ENCODE results near the gene CRYBB3. TPM values are rescaled to one million over a fixed set of nuclear protein-coding genes. Genes with fewer than 3 reads are reported as not detected.

CRYBB3 gene
- polyA plus RNA-seq, 3 donors: not detected

- TF ChIP-seq CTCF (IDR thresholded peaks at IDR 0.05): no peak
Observed at GRCh38 chr22:25170426-25170980, 29.2 kb upstream of the CRYBB3 start.

GRCh38 chr22:25172153-25172552, 27.5 kb upstream of the CRYBB3 start:
- H2AFZ ChIP-seq (ENCODE audit: insufficient read depth, low read depth, low read length, poor library complexity, severe bottlenecking): no peak overlapping the region
- 63% methylated on average over 3 of the region's 5 CpGs for WGBS (ENCODE audit: insufficient coverage)
- no peaks in the 10 kb centered on the region for H3K79me2 ChIP-seq (ENCODE audit: insufficient read depth, low read length)
- intact Hi-C loops (cut with micrococcal nuclease): no loop called here
- no peaks in the 10 kb centered on the region for H3K36me3 ChIP-seq (replicated peaks in 1 of 2; ENCODE audit: control insufficient read depth in 1 of 2, insufficient read depth in 2 of 2, low read length in 2 of 2)
- DNase-seq: no peak
- Mint-ChIP-seq H3K36me3 (no peaks in the 10 kb centered on the region), H3K4me3 (no peak overlapping the region), H3K27me3 (ENCODE audit: low read depth in 3 of 3) (peaks cover 0 to 5% (median 2%) of the 10 kb centered on the region in 3 donors), H3K27ac (no peak overlapping the region), H3K4me1 (no peaks in the 10 kb centered on the region), H3K9me3 (peaks cover 0 to 2% (median 0%) of the 10 kb centered on the region in 7 donors)
- H3K9ac ChIP-seq (ENCODE audit: insufficient read depth, low read length, poor library complexity, severe bottlenecking): no peak overlapping the region
- H3K9me3 ChIP-seq (replicated peaks in 1 of 2; ENCODE audit: control insufficient read depth in 1 of 2, insufficient read depth in 1 of 2, low read length in 2 of 2): no peaks in the 10 kb centered on the region
- TF ChIP-seq CTCF (IDR thresholded peaks at IDR 0.05): no peak
- no peak overlapping the region for H3K4me2 ChIP-seq (replicated peaks; ENCODE audit: extremely low read depth, low read length, poor library complexity, severe bottlenecking)
- H3K4me3 ChIP-seq (replicated peaks in 1 of 3; ENCODE audit: low read depth in 2 of 3, low read length in 3 of 3): no peak overlapping the region
- no peaks in the 10 kb centered on the region for H4K20me1 ChIP-seq (ENCODE audit: insufficient read depth, low read length)
- no peak overlapping the region for H3K27ac ChIP-seq (ENCODE audit: low read depth in 1 of 2, low read length in 2 of 2)
- H3K4me1 ChIP-seq (ENCODE audit: control insufficient read depth in 1 of 2, insufficient read depth in 2 of 2, low read length in 2 of 2): no peaks in the 10 kb centered on the region
- H3K27me3 ChIP-seq (ENCODE audit: control insufficient read depth in 2 of 2, insufficient read depth in 2 of 2, low read length in 2 of 2): no peaks in the 10 kb centered on the region

More at GRCh38 chr22:25170426-25170980, 29.2 kb upstream of the CRYBB3 start:
- H3K27ac Mint-ChIP-seq: no peak overlapping the region
- intact Hi-C loops (cut with micrococcal nuclease): no loop called here
- H3K4me1 Mint-ChIP-seq: no peaks in the 10 kb centered on the region
- no peaks in the 10 kb centered on the region for H3K36me3 ChIP-seq (replicated peaks in 1 of 2; ENCODE audit: control insufficient read depth in 1 of 2, insufficient read depth in 2 of 2, low read length in 2 of 2)
- H3K79me2 ChIP-seq (ENCODE audit: insufficient read depth, low read length): no peaks in the 10 kb centered on the region
- no peak overlapping the region for H3K4me3 Mint-ChIP-seq
- no peak for DNase-seq
- H3K4me2 ChIP-seq (replicated peaks; ENCODE audit: extremely low read depth, low read length, poor library complexity, severe bottlenecking): no peak overlapping the region
- H3K9me3 ChIP-seq (replicated peaks in 1 of 2; ENCODE audit: control insufficient read depth in 1 of 2, insufficient read depth in 1 of 2, low read length in 2 of 2): no peaks in the 10 kb centered on the region
- H3K9ac ChIP-seq (ENCODE audit: insufficient read depth, low read length, poor library complexity, severe bottlenecking): no peak overlapping the region
- peaks cover 0 to 6% (median 5%) of the 10 kb centered on the region in 3 donors for H3K27me3 Mint-ChIP-seq (ENCODE audit: low read depth in 3 of 3)
- no peaks in the 10 kb centered on the region for H3K36me3 Mint-ChIP-seq
- no peak overlapping the region for H2AFZ ChIP-seq (ENCODE audit: insufficient read depth, low read depth, low read length, poor library complexity, severe bottlenecking)
- peaks cover 0 to 2% (median 0%) of the 10 kb centered on the region in 7 donors for H3K9me3 Mint-ChIP-seq
- H3K27ac ChIP-seq (ENCODE audit: low read depth in 1 of 2, low read length in 2 of 2): no peak overlapping the region
- over 99% methylated on average over 10 of the region's 16 CpGs for WGBS (ENCODE audit: insufficient coverage)
- H4K20me1 ChIP-seq (ENCODE audit: insufficient read depth, low read length): no peaks in the 10 kb centered on the region
- no peaks in the 10 kb centered on the region for H3K27me3 ChIP-seq (ENCODE audit: control insufficient read depth in 2 of 2, insufficient read depth in 2 of 2, low read length in 2 of 2)
- H3K4me1 ChIP-seq (ENCODE audit: control insufficient read depth in 1 of 2, insufficient read depth in 2 of 2, low read length in 2 of 2): no peaks in the 10 kb centered on the region
- H3K4me3 ChIP-seq (replicated peaks in 1 of 3; ENCODE audit: low read depth in 2 of 3, low read length in 3 of 3): no peak overlapping the region
